GM21381 (cell line): ENCODE results near the gene SEMA4D.
"Not testable (repeated sequence)": the region's sequence is repeated elsewhere in the genome, so short reads cannot be mapped to it uniquely, and the experiment has no call there.

Experiments
- ATAC-seq: cut with Tn5 transposase; IDR thresholded peaks from one replicate; pipeline ENCODE4 v1.9.1; 2021; ENCODE audit warnings: mild to moderate bottlenecking, moderate library complexity; ENCODE audit not compliant: unreplicated experiment

SEMA4D gene

GRCh38 chr9:89483592-89484474, 14.1 kb downstream of the SEMA4D start:
- peak; percentile 63 for ATAC-seq

GRCh38 chr9:89482901-89483361, 15.0 kb downstream of the SEMA4D start:
- ATAC-seq, result no peak

GRCh38 chr9:89482056-89482851, 15.7 kb downstream of the SEMA4D start:
- ATAC-seq, result no peak

GRCh38 chr9:89481538-89481915, 16.4 kb downstream of the SEMA4D start:
- ATAC-seq, result no peak

GRCh38 chr9:89480825-89481537, 16.9 kb downstream of the SEMA4D start:
- no peak for ATAC-seq

GRCh38 chr9:89480372-89480771, 17.5 kb downstream of the SEMA4D start:
- not testable (repeated sequence) for ATAC-seq

GRCh38 chr9:89479669-89480011, 18.3 kb downstream of the SEMA4D start:
- ATAC-seq, result not testable (repeated sequence)

GRCh38 chr9:89478821-89479668, 18.9 kb downstream of the SEMA4D start:
- ATAC-seq, result no peak

GRCh38 chr9:89477811-89478630, 19.9 kb downstream of the SEMA4D start:
- no peak for ATAC-seq

- ATAC-seq, result no peak
These were observed 20.5 kb downstream of the SEMA4D start for GRCh38 chr9:89477384-89477783.

- ATAC-seq, result no peak
These were observed 21.4 kb downstream of the SEMA4D start for GRCh38 chr9:89476546-89476945.

- no peak for ATAC-seq
These were observed 21.9 kb downstream of the SEMA4D start for GRCh38 chr9:89475891-89476440.

- ATAC-seq, result no peak
These were observed 23.0 kb downstream of the SEMA4D start for GRCh38 chr9:89474939-89475338.

- no peak for ATAC-seq
These were observed 24.0 kb downstream of the SEMA4D start for GRCh38 chr9:89473762-89474469.

- not testable (repeated sequence) for ATAC-seq
These were observed 26.1 kb downstream of the SEMA4D start for GRCh38 chr9:89471796-89472320.

GRCh38 chr9:89471390-89471789, 26.5 kb downstream of the SEMA4D start:
- ATAC-seq, result no peak

GRCh38 chr9:89470224-89470839, 27.6 kb downstream of the SEMA4D start:
- no peak for ATAC-seq

- no peak for ATAC-seq
These were observed 28.9 kb downstream of the SEMA4D start for GRCh38 chr9:89469003-89469402.
